Astrocyte of the spinal cord (primary cell): ENCODE measurements around the gene LMLN.
A peak's percentile ranks its signal among the peaks of the same experiment; 100 is the strongest.

Experiments
- DNase-seq: peaks from one replicate; pipeline ENCODE4 v3.0.0; 2011; ENCODE audit warnings: low read depth, low spot score
- H3K4me3 ChIP-seq: 2 replicates; pipeline ENCODE4 v1.5.1; 2011; ENCODE audit warnings: low read depth, mild to moderate bottlenecking, low read length, moderate library complexity
- in situ Hi-C: cut with HindIII; loops from 2 replicates; pipeline ENCODE4 v1.10.0; 2017; ENCODE audit warnings: low sequenced_read_pairs
- TF ChIP-seq, protein P1 (sequence below): IDR thresholded peaks from 2 replicates; pipeline ENCODE4 v1.5.1; 2012; ENCODE audit warnings: low read depth, mild to moderate bottlenecking, low read length, inconsistent platforms

The LMLN gene

GRCh38 chr3:197936819-197937384 lies 23.1 kb upstream of the LMLN start:
- in situ Hi-C loops = no loop called here
- no peak overlapping the region for H3K4me3 ChIP-seq
- TF ChIP-seq, protein P1, sequence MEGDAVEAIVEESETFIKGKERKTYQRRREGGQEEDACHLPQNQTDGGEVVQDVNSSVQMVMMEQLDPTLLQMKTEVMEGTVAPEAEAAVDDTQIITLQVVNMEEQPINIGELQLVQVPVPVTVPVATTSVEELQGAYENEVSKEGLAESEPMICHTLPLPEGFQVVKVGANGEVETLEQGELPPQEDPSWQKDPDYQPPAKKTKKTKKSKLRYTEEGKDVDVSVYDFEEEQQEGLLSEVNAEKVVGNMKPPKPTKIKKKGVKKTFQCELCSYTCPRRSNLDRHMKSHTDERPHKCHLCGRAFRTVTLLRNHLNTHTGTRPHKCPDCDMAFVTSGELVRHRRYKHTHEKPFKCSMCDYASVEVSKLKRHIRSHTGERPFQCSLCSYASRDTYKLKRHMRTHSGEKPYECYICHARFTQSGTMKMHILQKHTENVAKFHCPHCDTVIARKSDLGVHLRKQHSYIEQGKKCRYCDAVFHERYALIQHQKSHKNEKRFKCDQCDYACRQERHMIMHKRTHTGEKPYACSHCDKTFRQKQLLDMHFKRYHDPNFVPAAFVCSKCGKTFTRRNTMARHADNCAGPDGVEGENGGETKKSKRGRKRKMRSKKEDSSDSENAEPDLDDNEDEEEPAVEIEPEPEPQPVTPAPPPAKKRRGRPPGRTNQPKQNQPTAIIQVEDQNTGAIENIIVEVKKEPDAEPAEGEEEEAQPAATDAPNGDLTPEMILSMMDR = no peak
- DNase-seq = no peak

DNA sequence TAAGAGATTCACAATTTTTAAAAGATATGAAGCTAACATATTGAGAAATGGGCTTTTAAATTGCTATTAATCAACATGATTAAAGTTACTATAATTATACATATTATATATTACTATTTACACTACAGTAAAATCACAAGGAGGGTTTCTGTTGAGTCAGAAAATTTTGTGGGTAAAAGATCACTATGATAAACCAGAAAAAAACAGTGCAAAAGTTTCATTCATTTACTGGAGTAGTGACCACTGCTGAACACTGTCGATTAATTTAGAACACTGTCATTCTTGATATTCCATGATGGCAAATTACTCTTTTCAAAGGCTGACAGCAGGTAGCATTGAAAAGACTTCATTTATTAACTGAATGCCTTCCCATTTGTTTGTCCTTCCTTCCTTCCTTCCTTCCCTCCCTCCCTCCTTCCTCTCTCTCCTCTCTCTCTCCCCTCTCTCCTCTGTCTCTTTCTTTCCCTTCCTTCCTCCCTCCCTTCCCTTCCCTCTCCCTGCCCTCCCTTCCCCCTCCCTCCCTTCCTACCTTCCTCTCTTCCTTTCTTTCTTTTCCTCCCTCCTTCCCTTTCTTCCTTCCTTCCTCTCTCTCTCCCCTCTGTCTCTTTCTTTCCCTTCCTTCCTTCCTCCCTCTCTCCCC lies 19.2 kb upstream of the LMLN start:
- no peak for DNase-seq
- TF ChIP-seq, protein P1 = no peak
- in situ Hi-C loops = no loop called here
- no peak overlapping the region for H3K4me3 ChIP-seq

- no peak overlapping the region for H3K4me3 ChIP-seq
- in situ Hi-C loops = no loop called here
- DNase-seq = peak; percentile 53
- TF ChIP-seq, protein P1 = peak; percentile 83
Observed at GRCh38 chr3:197942956-197943556, 17.0 kb upstream of the LMLN start.

DNA sequence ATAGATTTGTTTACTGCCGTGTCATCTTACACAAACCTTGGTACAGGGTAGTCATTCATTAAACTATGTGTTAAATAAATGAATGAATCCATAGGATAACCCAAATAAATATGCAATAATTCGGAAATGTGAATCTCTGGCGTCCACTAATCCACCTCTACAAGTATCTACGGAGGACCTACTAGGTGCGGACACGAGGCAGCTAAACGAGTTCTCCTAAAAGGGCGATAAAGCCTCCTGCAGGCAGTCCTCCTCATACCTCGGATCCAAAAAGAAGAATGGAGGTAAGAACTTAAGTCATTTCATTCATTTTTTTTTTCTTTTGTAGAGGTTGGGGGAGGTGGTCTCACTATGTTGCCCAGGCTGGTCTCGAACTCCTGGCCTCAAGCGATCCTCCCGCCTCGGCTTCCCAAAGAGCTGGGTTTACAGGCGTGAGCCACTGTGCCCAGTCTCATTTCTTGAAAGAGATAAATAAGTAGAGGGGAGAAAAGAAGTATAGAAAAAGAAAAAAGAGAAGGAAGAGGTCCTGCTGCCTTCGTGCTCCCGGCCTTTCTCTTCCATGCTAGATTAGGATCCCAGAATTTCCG lies 10.7 kb upstream of the LMLN start:
- in situ Hi-C loops = no loop called here
- no peak for DNase-seq
- TF ChIP-seq, protein P1 = no peak

GRCh38 chr3:197949778-197950676 lies 10.0 kb upstream of the LMLN start, which contains the start of gene RPL35A:
Gene RPL35A, plus strand, starts transcription at chr3:197950190. Its CDS starts 778 bp downstream, at chr3:197950968.
- TF ChIP-seq, protein P1 = no peak
- DNase-seq = peak; percentile 96
- H3K4me3 ChIP-seq = peak within 1 kb of the TSS; percentile 93
- in situ Hi-C loops = no loop called here

More for the DNA sequence above, 10.7 kb upstream of the LMLN start:
- H3K4me3 ChIP-seq = peak overlapping the region; percentile 93

GRCh38 chr3:197950677-197951061 lies 9.3 kb upstream of the LMLN start:
- H3K4me3 ChIP-seq = peak overlapping the region; percentile 93
- in situ Hi-C loops = no loop called here
- DNase-seq = no peak
- TF ChIP-seq, protein P1 = no peak
